Measurements from ENCODE around the gene CDK8. TPM values are rescaled to one million over a fixed set of nuclear protein-coding genes. Genes with fewer than 3 reads are reported as not detected.
A peak's percentile ranks its signal among the peaks of the same experiment; 100 is the strongest.

CDK8 gene
- total RNA-seq, 3 donors from 2014 or later (not counting 1 experiment from before 2014, with no cell fraction given), result 10.0 to 13.1 (median 10.9) TPM

DNA sequence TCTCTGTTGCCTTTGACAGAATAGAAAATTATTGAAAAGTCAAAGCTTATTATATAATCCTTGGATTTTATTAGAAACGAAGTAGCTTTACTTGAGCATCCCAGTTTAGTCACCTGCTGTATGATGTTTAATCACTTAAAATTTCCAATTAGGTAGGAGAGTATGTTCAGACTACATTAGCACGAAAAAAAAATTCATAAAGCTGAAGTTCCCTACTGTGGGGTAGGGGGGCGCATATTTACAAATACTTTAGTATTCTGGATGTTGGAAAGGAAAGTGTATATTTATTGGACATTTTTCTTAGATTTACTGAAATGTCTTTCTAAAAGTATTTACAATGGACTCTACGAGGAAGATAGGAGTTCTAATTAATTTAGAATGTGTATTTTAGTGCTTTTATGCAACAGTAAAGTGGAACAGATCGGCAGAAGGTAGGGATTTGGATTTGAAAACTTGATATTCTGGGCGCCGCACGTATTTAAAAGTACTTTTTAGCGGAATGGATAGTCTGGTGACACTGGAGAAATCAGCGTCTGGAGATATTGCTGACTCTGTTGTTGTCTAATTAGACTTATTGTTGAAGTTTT is 1.9 kb downstream of the CDK8 start:
- Mint-ChIP-seq H3K36me3 (no peaks in the 10 kb centered on the region), H3K4me3 (peak overlapping the region; percentile 87), H3K27ac (no peak overlapping the region), H3K27me3 (ENCODE audit: low read depth in 2 of 2) (no peaks in the 10 kb centered on the region), H3K4me1 (peaks cover 35 to 44% of the 10 kb centered on the region in 2 donors), H3K9me3 (no peaks in the 10 kb centered on the region)
- intact Hi-C loops (cut with micrococcal nuclease), result no loop called here
- Histone ChIP-seq H3K4me1 (ENCODE audit: control insufficient read depth, insufficient read depth, low read length) (peaks cover 10% of the 10 kb centered on the region), H3K27me3 (ENCODE audit: control insufficient read depth, insufficient read depth, low read length) (no peaks in the 10 kb centered on the region), H3K4me3 (ENCODE audit: low read length) (no peak overlapping the region), H3K9me3 (ENCODE audit: control insufficient read depth, insufficient read depth, low read length) (no peaks in the 10 kb centered on the region), H3K27ac (ENCODE audit: low read length) (no peak overlapping the region), H3K36me3 (ENCODE audit: control insufficient read depth, insufficient read depth, low read length) (no peaks in the 10 kb centered on the region)
- ATAC-seq, result no peak
- DNase-seq, result peak in 1 of 2 donors; percentile 19
- WGBS (ENCODE audit: insufficient coverage), result 66% methylated on average over 10 of the region's 10 CpGs
- TF ChIP-seq, protein P1, sequence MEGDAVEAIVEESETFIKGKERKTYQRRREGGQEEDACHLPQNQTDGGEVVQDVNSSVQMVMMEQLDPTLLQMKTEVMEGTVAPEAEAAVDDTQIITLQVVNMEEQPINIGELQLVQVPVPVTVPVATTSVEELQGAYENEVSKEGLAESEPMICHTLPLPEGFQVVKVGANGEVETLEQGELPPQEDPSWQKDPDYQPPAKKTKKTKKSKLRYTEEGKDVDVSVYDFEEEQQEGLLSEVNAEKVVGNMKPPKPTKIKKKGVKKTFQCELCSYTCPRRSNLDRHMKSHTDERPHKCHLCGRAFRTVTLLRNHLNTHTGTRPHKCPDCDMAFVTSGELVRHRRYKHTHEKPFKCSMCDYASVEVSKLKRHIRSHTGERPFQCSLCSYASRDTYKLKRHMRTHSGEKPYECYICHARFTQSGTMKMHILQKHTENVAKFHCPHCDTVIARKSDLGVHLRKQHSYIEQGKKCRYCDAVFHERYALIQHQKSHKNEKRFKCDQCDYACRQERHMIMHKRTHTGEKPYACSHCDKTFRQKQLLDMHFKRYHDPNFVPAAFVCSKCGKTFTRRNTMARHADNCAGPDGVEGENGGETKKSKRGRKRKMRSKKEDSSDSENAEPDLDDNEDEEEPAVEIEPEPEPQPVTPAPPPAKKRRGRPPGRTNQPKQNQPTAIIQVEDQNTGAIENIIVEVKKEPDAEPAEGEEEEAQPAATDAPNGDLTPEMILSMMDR (IDR thresholded peaks at IDR 0.05), result peak; percentile 37

DNA sequence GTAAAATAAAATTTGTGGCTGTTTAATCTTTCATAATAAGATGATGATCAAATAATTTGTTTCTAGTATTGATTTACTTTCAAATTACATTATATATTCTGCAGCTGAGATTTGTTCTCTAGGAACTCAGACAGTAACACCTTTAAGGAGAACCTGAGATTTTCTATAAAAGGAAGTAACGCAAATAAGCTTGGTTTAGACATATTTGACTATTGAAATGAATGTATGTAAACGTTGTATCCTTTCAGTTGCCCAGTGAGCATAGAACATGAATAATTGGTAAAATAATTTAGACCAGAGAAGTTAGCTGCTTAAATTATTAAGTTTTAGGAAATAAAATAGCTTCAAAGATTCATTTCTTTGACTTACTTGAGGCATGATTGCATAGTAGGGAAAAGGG is 3.1 kb downstream of the CDK8 start:
- no peak overlapping the region for H3K27ac ChIP-seq (ENCODE audit: low read length)
- ATAC-seq (no peak), DNase-seq (no peak)
- intact Hi-C loops (cut with micrococcal nuclease), result no loop called here
- no peaks in the 10 kb centered on the region for H3K9me3 Mint-ChIP-seq
- WGBS (ENCODE audit: insufficient coverage), result 60% methylated on average over 2 of the region's 2 CpGs
- H3K9me3 ChIP-seq (ENCODE audit: control insufficient read depth, insufficient read depth, low read length), result no peaks in the 10 kb centered on the region
- peaks cover 37 to 56% of the 10 kb centered on the region in 2 donors for H3K4me1 Mint-ChIP-seq
- no peaks in the 10 kb centered on the region for H3K27me3 ChIP-seq (ENCODE audit: control insufficient read depth, insufficient read depth, low read length)
- no peak overlapping the region for H3K4me3 Mint-ChIP-seq
- no peaks in the 10 kb centered on the region for H3K36me3 ChIP-seq (ENCODE audit: control insufficient read depth, insufficient read depth, low read length)
- H3K27me3 Mint-ChIP-seq (ENCODE audit: low read depth in 2 of 2), result no peaks in the 10 kb centered on the region
- peaks cover 10% of the 10 kb centered on the region for H3K4me1 ChIP-seq (ENCODE audit: control insufficient read depth, insufficient read depth, low read length)
- no peak overlapping the region for H3K4me3 ChIP-seq (ENCODE audit: low read length)
- TF ChIP-seq, protein P1 (IDR thresholded peaks at IDR 0.05), result no peak
- H3K36me3 Mint-ChIP-seq, result no peaks in the 10 kb centered on the region
- H3K27ac Mint-ChIP-seq, result no peak overlapping the region

DNA sequence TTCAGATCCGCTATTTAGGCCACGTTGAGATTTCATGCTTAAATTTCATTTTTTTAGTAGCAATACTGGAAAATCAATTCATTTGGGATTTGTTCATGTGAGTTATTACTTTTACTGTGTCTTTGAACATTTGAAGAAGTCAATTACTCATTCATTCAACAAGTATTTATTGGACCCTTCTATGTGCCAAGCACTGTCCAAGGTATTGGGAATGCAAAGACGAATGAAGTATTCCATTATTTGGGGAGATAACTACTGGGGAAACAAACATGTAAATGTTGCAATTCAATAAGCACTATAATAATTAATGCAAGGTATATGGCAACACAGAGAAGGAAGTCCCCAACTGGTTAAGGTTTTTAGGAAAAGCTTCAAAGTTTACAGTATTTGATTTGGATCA is 5.7 kb downstream of the CDK8 start:
- DNase-seq (no peak), ATAC-seq (no peak)
- intact Hi-C loops (cut with micrococcal nuclease), result no loop called here
- H3K27me3 Mint-ChIP-seq (ENCODE audit: low read depth in 2 of 2), result no peaks in the 10 kb centered on the region
- no peak overlapping the region for H3K4me3 ChIP-seq (ENCODE audit: low read length)
- no peaks in the 10 kb centered on the region for H3K36me3 ChIP-seq (ENCODE audit: control insufficient read depth, insufficient read depth, low read length)
- peaks cover 7% of the 10 kb centered on the region for H3K4me1 ChIP-seq (ENCODE audit: control insufficient read depth, insufficient read depth, low read length)
- H3K4me1 Mint-ChIP-seq, result peaks cover 31 to 54% of the 10 kb centered on the region in 2 donors
- TF ChIP-seq, protein P1 (IDR thresholded peaks at IDR 0.05), result no peak
- H3K27ac Mint-ChIP-seq, result no peak overlapping the region
- no peaks in the 10 kb centered on the region for H3K36me3 Mint-ChIP-seq
- no peaks in the 10 kb centered on the region for H3K9me3 Mint-ChIP-seq
- no peaks in the 10 kb centered on the region for H3K27me3 ChIP-seq (ENCODE audit: control insufficient read depth, insufficient read depth, low read length)
- H3K27ac ChIP-seq (ENCODE audit: low read length), result no peak overlapping the region
- H3K9me3 ChIP-seq (ENCODE audit: control insufficient read depth, insufficient read depth, low read length), result no peaks in the 10 kb centered on the region
- 93% methylated on average over 2 of the region's 3 CpGs for WGBS (ENCODE audit: insufficient coverage)
- no peak overlapping the region for H3K4me3 Mint-ChIP-seq

DNA sequence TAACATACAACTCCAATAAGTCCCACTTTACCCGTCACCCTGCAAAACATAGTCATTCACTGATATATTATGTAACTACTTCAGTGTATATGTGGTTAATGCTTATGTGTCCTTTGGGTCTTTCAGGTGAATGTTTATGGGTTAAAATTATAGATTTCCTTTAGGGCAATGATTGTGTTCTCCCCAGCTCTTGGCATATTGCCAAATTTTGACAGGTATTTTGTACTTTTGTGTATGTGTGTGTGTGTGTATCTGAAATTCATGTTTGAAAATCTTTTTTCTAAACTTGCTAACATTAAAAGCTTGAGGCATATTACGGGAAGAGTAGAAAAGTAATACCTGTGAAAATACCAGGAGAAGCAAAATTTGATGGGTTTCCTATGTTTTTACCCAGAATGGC is 8.2 kb downstream of the CDK8 start:
- Histone ChIP-seq H3K4me1 (ENCODE audit: control insufficient read depth, insufficient read depth, low read length) (no peaks in the 10 kb centered on the region), H3K36me3 (ENCODE audit: control insufficient read depth, insufficient read depth, low read length) (no peaks in the 10 kb centered on the region), H3K9me3 (ENCODE audit: control insufficient read depth, insufficient read depth, low read length) (no peaks in the 10 kb centered on the region), H3K4me3 (ENCODE audit: low read length) (no peak overlapping the region), H3K27ac (ENCODE audit: low read length) (no peak overlapping the region), H3K27me3 (ENCODE audit: control insufficient read depth, insufficient read depth, low read length) (no peaks in the 10 kb centered on the region)
- Mint-ChIP-seq H3K4me3 (no peak overlapping the region), H3K27me3 (ENCODE audit: low read depth in 2 of 2) (no peaks in the 10 kb centered on the region), H3K27ac (no peak overlapping the region), H3K4me1 (peaks cover 35 to 55% of the 10 kb centered on the region in 2 donors), H3K9me3 (no peaks in the 10 kb centered on the region), H3K36me3 (no peaks in the 10 kb centered on the region)
- ATAC-seq (no peak), DNase-seq (no peak)
- TF ChIP-seq, protein P1 (IDR thresholded peaks at IDR 0.05), result no peak
- intact Hi-C loops (cut with micrococcal nuclease), result no loop called here
- no CpG with 5 or more reads among the region's 2 CpGs for WGBS (ENCODE audit: insufficient coverage)
